GM23338 (cell line): ENCODE measurements around the gene TLR3.

Source experiments
- CREB1 ChIP-seq: fragments of 250-450 bp; sonication (Bioruptor Pico); IDR thresholded peaks from 2 replicates; pipeline ENCODE4 v1.5.0; 2020; ENCODE audit warnings: low read depth, mild to moderate bottlenecking, moderate library complexity
- EZH2 ChIP-seq: fragments of 200-600 bp; sonication (generic); IDR thresholded peaks from one replicate; pipeline ENCODE4 v1.8.0; 2017; ENCODE audit warnings: antibody characterized with exemption, mild to moderate bottlenecking, low read depth; ENCODE audit not compliant: unreplicated experiment
- EZH2phosphoT487 ChIP-seq: fragments of 200-600 bp; sonication (generic); IDR thresholded peaks from one replicate; pipeline ENCODE4 v1.8.1; 2018; ENCODE audit warnings: antibody characterized with exemption; ENCODE audit not compliant: unreplicated experiment
- NANOG ChIP-seq: IDR thresholded peaks from 2 replicates; pipeline ENCODE4 v1.6.1; 2016; ENCODE audit warnings: antibody characterized with exemption, borderline replicate concordance
- POLR2AphosphoS5 ChIP-seq: IDR thresholded peaks from 2 replicates; pipeline ENCODE4 v1.6.1; 2016; ENCODE audit warnings: antibody characterized with exemption, low read depth
- STAT1 ChIP-seq: IDR thresholded peaks from one replicate; pipeline ENCODE4 v1.6.1; 2016; ENCODE audit warnings: antibody characterized with exemption; ENCODE audit not compliant: unreplicated experiment
- ZNF114 ChIP-seq: fragments of 250-450 bp; sonication (Bioruptor Pico); IDR thresholded peaks from 2 replicates; pipeline ENCODE4 v1.5.0; 2020; ENCODE audit warnings: mild to moderate bottlenecking, moderate library complexity
- ZNF331 ChIP-seq: fragments of 250-450 bp; sonication (Bioruptor Pico); IDR thresholded peaks from 2 replicates; pipeline ENCODE4 v1.5.0; 2020; ENCODE audit warnings: low read depth, mild to moderate bottlenecking, moderate library complexity
- TF ChIP-seq, protein P1 (sequence below), 2 experiments: fragments of 200-600 bp in 1 of 2; sonication (generic) in 1 of 2; conservative IDR thresholded peaks; 2 replicates each; pipeline versions ENCODE4 v1.5.1 to v1.6.1; 2016 to 2017; ENCODE audit warnings: antibody characterized with exemption in 2 of 2, low read depth in 2 of 2, mild to moderate bottlenecking in 2 of 2, moderate library complexity in 1 of 2
- TF ChIP-seq, protein P2 (sequence below): IDR thresholded peaks from one replicate; pipeline ENCODE4 v1.6.1; 2018; ENCODE audit warnings: antibody characterized with exemption; ENCODE audit not compliant: unreplicated experiment
- TF ChIP-seq, protein P3 (sequence below): IDR thresholded peaks from 2 replicates; pipeline ENCODE4 v1.6.1; 2016; ENCODE audit warnings: antibody characterized with exemption

DNA sequence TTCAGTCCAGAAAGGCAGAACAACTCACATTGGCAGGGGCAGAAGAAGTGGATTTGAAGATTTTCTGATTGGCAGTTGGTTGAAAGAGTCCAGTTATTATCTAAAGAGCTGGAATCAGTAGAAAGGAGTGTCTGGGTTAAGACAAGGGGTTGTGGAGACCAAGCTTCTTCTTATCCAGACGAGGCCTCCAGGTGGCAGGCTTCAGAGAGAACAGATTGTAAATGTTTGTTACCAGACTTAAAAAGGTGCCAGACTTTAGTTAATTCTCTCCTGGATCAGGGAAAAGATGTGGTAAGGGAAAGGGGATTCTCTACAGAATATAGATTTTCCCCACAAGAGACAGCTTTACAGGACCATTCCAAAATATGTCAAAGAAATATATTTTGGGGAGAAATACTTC lies 36.7 kb upstream of the TLR3 start:
- TF ChIP-seq, protein P1, sequence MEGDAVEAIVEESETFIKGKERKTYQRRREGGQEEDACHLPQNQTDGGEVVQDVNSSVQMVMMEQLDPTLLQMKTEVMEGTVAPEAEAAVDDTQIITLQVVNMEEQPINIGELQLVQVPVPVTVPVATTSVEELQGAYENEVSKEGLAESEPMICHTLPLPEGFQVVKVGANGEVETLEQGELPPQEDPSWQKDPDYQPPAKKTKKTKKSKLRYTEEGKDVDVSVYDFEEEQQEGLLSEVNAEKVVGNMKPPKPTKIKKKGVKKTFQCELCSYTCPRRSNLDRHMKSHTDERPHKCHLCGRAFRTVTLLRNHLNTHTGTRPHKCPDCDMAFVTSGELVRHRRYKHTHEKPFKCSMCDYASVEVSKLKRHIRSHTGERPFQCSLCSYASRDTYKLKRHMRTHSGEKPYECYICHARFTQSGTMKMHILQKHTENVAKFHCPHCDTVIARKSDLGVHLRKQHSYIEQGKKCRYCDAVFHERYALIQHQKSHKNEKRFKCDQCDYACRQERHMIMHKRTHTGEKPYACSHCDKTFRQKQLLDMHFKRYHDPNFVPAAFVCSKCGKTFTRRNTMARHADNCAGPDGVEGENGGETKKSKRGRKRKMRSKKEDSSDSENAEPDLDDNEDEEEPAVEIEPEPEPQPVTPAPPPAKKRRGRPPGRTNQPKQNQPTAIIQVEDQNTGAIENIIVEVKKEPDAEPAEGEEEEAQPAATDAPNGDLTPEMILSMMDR (conservative IDR thresholded peaks at IDR 0.05; ENCODE audit: low read depth in 2 of 2), result peak; percentile 47 to 56
- TF ChIP-seq STAT1 (no peak), POLR2AphosphoS5 (no peak), EZH2phosphoT487 (no peak), ZNF114 (CRISPR knock-in tag) (no peak), CREB1 (CRISPR knock-in tag) (no peak), EZH2 (no peak), ZNF331 (CRISPR knock-in tag) (no peak), NANOG (no peak)
- TF ChIP-seq, protein P2, sequence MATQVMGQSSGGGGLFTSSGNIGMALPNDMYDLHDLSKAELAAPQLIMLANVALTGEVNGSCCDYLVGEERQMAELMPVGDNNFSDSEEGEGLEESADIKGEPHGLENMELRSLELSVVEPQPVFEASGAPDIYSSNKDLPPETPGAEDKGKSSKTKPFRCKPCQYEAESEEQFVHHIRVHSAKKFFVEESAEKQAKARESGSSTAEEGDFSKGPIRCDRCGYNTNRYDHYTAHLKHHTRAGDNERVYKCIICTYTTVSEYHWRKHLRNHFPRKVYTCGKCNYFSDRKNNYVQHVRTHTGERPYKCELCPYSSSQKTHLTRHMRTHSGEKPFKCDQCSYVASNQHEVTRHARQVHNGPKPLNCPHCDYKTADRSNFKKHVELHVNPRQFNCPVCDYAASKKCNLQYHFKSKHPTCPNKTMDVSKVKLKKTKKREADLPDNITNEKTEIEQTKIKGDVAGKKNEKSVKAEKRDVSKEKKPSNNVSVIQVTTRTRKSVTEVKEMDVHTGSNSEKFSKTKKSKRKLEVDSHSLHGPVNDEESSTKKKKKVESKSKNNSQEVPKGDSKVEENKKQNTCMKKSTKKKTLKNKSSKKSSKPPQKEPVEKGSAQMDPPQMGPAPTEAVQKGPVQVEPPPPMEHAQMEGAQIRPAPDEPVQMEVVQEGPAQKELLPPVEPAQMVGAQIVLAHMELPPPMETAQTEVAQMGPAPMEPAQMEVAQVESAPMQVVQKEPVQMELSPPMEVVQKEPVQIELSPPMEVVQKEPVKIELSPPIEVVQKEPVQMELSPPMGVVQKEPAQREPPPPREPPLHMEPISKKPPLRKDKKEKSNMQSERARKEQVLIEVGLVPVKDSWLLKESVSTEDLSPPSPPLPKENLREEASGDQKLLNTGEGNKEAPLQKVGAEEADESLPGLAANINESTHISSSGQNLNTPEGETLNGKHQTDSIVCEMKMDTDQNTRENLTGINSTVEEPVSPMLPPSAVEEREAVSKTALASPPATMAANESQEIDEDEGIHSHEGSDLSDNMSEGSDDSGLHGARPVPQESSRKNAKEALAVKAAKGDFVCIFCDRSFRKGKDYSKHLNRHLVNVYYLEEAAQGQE, result no peak
- TF ChIP-seq, protein P3, sequence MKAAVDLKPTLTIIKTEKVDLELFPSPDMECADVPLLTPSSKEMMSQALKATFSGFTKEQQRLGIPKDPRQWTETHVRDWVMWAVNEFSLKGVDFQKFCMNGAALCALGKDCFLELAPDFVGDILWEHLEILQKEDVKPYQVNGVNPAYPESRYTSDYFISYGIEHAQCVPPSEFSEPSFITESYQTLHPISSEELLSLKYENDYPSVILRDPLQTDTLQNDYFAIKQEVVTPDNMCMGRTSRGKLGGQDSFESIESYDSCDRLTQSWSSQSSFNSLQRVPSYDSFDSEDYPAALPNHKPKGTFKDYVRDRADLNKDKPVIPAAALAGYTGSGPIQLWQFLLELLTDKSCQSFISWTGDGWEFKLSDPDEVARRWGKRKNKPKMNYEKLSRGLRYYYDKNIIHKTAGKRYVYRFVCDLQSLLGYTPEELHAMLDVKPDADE, result no peak
